Measurements from ENCODE around the gene SLC6A18.

Gene SLC6A18

DNA sequence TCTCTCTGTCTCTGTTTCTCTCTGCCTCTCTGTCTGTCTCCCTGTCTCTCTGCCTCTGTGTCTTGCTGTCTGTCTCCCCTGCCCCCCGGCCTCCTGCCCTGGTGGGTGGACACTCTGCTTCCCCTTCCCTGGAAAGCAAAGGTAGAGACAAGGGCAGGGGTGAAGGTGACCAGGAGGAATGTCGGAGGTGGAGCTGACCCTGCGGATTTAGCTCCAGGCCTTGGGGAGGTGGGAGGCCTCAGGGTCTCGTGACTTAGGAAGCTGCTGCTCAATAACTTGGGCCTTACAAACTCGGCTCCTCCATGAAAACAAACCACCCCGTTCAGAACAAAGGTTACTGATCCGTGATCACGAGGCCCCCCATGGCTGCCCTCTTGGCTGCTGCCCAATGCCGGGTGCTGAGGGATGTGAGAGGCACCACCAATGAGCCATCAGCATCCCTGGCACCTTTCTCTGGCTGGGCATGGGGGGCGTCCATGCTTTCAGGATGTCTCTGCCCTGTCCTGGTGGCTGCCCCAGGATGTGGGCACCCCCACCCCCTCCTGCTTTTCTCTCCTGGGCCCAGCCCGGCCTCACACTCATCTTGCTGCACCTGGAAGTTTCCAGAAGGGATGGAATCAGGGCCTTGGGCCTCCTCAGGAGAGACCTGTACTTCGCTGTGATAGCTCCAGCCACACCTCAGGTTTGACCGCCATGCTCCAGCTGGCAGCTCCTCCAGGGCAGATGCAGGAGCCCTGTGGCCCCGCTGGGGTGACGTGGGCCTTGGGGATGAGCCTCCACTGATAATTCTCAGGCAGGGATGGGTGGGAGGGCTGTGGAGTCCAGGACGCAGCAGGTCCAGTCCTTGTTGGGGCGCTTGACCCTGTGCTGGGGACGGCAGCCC, 38.6 kb upstream of the SLC6A18 start:
- DNase-seq (ENCODE audit: low read depth) = no peak

DNA sequence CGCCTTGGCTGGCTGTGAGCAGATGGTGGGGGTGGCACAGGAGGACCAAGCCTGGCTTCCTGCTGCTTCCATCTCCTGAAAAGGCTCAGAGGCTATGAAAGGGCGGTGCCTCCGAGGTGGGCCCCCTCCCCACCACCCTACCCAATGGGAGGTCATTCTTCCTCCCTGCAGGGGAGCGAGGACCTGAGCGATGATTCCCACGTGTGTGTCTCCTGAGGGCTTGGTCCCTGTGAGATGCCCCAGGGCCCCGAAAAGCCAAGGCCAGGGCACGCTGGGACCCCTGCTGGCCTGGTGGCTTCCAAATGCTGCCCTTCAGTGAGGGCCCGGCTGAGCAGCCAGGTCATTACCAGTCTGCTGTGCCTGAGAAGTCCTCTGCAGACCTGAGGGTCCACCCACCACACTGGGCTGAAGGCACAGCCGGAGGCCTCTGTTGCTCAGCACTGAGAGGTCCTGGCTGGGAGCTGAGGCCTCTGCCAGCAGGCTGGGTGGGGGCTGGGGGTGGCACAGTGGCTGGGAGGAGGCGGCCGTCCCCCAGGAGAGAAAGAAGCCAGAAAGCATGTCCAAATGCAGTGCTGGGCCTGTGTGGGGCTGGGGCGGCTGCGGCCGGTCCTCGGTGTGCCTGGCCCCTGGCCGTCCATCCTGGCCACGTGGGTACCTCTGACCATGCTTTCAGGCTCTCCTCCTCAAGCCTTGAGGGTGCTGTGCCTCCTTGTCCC, 37.8 kb upstream of the SLC6A18 start:
- no peak for DNase-seq (ENCODE audit: low read depth)

DNA sequence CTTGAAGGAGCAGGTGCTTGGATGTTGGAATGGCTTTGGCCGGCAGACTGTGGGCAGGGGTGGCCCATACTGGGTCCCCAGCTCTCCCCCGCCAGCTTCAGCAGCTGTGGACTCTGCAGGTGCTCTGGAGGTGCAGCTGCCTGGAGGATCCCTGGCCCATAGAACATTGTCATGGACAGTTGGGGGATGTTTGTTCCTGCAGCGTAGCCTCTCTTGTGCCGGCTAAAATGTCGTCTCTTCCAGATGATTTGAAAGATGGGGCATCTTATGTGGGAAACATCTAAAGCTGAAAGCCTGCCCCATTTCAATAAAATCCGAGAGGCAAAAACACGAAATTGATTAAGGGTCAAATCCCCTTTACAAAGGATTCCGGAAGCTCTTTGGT, 37.2 kb upstream of the SLC6A18 start:
- DNase-seq (ENCODE audit: low read depth) = no peak

DNA sequence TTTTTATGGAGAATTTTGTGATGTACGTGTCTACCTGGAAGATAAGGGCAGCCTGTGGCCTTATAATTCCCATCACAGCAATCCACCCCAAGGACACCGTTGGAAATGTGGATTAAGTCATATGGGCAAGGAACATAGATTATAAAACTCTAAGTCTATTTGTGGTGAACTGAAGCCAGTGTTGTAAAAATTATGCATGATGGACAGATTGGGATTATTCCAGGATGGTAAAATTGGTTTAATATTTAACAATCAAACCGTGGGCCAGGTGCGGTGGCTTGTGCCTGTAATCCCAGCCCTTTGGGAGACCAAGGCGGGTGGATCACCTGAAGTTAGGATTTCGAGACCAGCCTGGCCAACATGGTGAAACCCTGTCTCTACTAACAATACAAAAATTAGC, 36.7 kb upstream of the SLC6A18 start:
- DNase-seq (ENCODE audit: low read depth) = no peak

DNA sequence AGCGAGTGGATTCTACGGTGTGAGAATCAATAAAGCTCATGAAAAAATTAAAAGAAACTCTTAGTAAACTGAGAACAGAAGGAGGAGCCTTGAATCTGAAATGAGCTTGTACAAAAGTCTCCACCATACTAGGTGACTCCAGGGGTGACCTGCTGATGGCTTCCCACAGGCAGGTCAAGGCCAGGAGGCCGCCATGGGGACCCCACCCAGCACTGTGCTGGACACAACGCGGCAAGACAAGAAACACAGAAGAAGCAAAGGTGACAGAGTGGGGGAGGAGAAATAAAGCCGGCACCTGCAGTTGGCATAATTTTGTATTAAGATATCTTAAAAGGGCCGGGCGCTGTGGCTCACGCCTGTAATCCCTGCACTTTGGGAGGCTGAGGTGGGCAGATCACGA, 35.9 kb upstream of the SLC6A18 start:
- no peak for DNase-seq (ENCODE audit: low read depth)

DNA sequence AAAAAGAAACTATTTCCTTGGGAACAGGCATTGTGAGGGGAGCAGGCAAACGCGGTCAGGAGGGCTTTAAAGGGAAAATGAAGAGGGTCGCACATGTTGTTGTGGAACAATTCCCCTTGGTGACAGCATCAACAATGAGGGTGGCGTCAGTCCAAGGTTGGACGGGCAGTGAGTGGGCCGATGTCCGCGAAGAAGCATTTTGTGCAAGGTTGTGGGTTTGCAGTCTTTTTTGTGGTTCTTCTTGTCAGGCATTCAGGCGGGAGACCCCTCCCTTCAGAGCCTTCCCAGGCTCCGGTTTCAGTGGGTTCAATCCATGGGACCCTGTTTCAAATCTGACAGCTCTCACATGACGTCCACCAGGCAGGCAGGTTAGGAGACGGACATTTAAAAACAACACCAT, 34.9 kb upstream of the SLC6A18 start:
- no peak for DNase-seq (ENCODE audit: low read depth)

DNA sequence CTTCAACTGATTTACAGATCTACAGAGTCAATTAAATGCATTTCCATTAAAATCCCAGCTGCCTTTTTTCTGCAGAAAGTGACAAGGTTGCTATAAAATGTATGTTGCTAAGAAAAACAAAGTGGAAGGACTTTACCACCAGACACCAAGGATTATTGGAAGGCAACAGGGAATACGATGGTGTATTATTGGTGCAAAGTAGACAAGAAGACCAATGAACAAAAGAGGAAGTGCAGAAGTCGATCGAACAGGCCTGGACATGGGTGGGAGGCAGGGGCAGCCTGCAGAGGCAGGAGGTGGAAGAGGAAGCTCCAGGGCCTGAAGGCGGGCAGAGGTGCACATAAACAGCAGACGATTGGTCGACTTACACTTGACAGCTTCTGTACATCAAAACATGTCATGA, 34.3 kb upstream of the SLC6A18 start:
- no peak for DNase-seq (ENCODE audit: low read depth)

DNA sequence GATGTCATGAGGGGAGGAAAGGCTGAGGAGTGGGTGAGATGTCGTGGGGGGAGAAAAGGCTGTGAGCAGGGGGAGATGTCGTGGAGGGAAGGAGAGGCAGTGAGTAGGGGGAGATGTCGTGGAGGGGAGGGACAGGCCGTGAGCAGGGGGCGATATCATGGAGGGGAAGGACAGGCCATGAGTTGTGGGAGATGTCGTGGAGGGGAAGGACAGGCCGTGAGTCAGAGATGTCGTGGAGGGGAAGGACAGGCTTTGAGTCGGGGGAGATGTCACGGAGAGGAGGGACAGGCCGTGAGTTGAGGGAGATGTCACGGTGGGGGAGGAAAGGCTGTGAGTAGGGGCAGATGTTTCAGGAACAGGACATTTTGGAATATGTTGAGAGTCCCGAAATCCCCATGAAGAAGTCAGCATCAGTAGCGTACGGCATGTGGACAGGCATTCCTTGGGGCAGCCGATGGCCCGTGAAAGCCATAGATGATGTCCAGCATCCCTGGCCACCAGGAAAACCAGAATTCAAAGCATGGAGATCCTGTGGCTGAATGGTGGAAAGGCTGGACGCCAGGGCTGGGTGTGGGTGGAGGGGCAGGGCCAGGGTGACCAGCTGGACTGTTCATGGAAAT, 32.1 kb upstream of the SLC6A18 start:
- DNase-seq (ENCODE audit: low read depth) = no peak

DNA sequence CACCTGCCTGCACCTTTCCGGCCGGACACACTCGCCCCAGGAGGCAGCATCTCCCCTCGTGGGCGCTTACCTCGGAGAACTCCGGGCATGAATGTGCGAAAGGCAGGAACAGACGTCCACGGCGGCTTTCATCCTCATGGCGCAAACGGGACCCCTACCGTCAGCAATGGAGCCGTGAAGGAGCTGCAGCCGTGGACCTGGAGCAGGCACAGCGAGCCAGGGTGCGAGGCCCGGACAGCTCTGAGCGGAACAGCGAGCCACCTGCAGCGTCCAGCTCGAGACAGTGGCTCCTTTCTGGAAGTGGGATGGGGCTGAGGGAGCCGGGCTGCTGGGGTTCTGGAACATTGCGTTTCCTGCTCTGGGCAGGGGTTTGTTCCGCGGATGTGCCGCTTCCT, 31.6 kb upstream of the SLC6A18 start:
- no peak for DNase-seq (ENCODE audit: low read depth)

DNA sequence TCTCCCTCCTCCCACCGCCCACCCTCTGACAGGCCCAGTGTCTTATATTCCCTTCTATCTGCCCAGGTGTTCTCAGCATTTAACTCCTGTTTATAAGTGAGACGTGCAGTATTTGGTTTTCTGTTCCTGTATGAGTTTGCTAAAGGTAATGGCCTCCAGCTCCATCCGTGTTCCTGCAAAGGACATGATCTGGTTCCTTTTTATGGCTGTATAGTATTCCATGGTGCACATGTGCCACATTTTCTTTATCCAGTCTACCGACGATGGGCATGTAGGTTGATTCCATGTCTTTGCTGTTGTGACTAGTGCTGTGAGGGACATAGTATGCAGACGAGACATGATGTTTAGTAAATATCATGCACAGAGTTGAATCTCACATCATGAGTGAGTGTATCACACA, 30.8 kb upstream of the SLC6A18 start:
- DNase-seq (ENCODE audit: low read depth) = no peak

DNA sequence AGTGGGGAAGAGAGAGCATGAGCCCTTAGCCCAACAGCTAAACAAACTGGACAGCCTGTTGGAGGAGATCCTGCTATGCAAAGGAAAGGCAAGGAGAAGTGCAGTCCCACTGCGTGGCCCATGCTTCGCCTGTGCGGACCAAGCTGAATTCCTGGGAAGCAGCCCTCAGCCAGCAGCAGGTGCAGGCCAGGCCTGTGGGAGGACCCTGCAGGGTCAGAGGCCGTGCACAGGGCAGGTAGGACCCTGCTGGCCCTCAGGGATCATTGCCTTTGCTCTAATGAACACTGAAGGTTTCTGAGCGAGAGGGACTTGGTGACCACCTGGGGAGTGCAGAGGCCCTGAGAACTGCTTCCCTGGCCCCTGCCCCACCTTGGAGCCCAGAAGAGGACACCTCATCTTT, 29.7 kb upstream of the SLC6A18 start:
- DNase-seq (ENCODE audit: low read depth) = no peak

DNA sequence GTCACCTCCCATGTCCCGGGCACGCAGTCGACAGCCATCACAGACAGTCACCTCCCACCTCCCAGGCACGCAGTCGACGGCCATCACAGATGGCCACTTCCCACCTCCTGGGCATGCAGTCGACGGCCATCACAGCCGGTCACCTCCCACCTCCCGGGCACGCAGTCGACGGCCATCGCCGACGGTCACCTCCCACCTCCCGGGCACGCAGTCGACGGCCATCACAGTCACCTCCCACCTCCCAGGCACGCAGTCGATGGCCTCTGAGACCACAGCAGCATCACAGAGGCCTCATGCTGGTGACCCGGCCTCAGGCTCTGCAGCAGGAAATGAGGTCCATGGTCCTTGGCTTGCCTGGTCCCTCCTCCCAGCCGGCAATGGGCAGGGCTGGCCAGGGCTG, 29.3 kb upstream of the SLC6A18 start:
- DNase-seq (ENCODE audit: low read depth) = no peak

DNA sequence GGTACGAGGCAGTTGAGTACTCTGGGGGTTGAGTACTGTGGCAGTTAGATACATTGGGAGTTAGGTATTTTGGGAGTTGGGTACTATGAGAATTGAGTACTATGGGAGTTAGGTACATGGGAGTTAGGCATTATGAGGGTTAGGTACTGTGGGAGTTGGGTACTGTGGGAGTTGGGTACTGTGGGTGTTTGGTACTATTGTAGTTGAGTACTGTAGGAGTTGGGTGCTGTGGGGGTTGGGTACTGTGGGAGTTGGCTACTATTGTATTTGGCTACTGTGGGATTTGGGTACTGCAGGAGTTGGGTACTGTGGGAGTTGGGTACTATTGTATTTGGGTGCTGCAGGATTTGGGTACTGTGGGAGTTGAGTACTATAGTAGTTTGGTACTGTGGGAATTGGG, 28.6 kb upstream of the SLC6A18 start:
- DNase-seq (ENCODE audit: low read depth) = no peak

DNA sequence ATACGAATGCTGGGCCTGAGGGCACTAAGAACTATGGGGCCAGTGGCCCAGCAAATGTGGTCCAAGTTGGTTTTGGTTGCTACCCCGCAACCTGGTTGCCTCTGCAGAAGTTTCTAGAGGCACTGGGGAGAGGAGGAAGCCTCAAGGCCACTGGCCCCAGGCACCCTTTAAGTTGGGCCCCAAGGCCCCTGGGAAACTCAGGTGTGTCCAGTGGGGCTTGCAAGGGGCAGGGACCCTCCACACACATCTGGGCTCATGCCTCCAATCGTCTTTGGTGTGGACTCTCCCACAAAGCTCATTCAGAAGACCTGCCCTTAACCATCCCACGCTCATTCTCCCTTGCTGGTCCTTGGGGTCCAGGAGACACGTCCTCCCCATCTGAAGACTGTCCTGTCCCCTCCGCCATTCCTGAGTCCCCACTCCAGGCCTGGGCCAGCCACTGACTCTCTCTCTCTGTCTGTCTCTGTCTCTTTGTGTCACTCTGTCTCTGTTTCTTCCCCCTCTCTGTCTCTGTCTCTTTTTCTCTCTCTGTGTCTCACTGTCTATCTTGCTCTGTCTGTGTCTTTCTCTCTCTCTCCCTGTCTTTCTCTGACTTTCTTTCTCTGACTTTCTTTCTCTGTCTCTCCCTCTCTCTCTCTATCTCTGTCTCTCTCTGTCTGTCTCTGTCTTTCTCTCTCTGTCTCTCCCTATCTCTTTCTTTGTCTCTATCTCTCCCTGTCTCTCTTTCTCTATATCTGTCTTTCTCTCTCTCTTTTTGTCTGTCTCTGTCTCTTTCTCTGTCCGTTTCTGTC, 27.1 kb upstream of the SLC6A18 start:
- no peak for DNase-seq (ENCODE audit: low read depth)

DNA sequence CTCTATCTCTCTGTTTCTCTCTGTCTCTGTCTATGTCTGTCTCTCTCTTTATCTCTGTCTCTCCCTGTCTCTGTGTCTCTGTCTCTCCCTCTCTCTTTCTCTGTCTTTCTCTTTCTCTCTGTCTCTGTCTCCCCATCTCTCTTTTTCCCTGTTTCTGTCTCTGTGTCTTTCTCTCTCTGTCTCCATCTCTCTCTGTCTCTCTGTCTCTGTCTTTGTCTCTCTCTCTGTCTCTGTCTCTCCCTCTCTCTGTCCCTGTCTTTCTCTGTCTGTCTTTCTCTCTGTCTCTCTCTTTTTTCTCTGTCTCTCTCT, 25.9 kb upstream of the SLC6A18 start:
- no peak for DNase-seq (ENCODE audit: low read depth)

DNA sequence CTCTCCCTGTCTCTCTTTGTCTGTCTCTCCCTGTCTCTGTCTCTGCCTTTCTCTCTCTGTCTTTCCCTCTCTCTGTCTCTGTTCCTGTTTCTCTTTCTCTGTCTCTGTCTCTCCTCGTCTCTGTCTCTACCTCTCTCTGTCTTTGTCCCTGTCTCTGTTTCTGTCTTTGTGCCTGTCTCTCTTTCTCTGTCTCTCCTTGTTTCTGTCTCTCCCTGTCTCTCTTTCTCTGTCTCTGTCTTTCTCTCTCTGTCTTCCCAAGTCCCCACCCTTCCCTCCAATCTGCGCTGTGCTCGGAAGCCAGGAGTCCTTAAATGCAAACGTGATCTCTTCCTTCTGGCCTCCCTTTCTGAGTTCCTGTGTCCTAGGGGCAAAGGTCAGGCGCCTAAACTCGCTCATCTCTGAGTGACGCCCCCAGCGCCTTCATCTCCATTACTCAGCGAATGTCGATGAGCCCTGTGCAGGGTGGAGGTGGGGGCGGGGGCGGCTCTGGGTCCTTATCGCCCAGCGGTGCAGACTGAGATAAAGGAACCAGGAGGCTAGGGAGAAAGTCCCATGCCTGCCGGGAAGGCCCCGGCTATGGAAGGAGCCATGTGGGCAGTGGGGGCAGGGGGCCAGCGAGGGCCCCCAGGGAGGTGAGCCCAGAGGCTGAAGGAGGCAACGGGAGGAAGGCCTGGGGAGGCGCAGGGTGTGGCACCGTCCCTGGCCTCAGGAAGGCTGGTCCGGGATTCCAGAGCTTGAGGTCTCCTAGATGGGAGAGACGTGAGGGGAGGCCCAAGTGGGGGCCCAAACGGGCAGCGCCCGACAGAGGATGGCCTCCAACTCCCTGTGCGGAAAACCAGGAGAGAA, 25.3 kb upstream of the SLC6A18 start:
- no peak for DNase-seq (ENCODE audit: low read depth)

DNA sequence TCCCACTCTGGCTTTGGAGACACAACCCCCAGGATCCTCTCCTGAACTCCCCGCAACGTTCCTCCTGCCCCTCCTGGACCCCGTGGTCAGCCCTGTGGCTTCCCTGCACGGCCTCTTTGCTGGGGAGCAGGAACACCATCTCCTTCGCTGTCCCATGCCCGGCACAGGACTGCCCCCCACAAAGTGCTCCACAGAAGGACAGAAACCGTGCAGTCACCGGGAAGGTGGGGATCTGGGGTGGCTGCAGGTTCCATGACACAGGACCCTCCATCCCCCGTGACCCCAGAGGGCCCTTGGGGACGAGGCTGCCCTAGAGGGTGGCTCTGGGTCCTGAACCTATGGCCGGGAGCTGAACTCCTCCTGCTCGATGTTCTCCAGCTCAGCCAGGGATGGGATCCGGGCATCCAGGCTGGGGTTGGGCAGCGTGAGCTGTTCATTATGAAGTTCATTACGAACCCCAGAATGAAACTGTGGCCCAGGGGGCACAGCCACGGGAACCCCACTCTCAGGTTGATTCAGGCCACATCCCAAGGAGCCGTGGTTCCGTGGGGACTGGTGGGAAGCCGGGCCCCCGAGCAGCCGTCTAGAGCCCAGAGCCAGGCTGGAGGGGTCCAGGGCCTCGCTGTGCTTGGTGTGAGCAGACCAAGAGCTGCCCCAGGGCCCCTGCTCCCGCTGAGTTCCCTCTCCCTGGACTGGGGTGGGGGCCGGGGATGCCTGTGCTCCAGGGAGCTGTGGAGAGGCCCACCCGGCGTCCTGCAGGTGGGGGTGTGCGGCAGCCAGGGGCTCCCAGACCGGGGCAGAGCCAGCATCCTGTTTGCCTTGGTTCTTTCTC, 24.5 kb upstream of the SLC6A18 start:
- no peak for DNase-seq (ENCODE audit: low read depth)

DNA sequence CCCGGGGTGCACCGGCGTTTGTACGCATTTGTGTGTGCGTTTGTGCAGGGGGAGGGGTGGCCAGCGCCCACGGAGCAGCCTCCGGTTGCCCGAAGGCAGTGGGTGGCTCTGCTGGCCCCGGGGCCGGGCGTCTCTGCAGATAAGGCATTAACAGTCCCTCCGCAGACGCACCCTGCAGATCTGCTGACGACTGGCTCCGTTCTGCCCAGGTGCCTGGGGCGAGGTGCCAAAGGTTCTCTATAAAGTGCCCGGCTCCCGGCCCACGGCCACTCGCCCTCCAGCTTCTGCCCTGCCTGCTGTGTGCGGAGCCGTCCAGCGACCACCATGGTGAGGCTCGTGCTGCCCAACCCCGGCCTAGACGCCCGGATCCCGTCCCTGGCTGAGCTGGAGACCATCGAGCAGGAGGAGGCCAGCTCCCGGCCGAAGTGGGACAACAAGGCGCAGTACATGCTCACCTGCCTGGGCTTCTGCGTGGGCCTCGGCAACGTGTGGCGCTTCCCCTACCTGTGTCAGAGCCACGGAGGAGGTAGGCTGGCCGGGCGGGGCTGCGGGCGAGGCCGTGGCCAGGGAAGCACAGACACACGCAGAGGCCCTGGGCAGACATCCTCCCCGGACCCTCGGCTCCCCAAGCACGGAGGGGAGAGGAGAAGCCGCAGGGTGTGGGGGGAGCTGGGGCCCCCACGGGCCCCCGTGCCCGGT, 23.7 kb upstream of the SLC6A18 start, which contains the start of gene SLC6A19:
TSS of gene SLC6A19 (plus strand) at position 269 of the 699 bp plus-strand sequence. CDS start at position 325, 56 bp downstream.
- DNase-seq (ENCODE audit: low read depth) = no peak

DNA sequence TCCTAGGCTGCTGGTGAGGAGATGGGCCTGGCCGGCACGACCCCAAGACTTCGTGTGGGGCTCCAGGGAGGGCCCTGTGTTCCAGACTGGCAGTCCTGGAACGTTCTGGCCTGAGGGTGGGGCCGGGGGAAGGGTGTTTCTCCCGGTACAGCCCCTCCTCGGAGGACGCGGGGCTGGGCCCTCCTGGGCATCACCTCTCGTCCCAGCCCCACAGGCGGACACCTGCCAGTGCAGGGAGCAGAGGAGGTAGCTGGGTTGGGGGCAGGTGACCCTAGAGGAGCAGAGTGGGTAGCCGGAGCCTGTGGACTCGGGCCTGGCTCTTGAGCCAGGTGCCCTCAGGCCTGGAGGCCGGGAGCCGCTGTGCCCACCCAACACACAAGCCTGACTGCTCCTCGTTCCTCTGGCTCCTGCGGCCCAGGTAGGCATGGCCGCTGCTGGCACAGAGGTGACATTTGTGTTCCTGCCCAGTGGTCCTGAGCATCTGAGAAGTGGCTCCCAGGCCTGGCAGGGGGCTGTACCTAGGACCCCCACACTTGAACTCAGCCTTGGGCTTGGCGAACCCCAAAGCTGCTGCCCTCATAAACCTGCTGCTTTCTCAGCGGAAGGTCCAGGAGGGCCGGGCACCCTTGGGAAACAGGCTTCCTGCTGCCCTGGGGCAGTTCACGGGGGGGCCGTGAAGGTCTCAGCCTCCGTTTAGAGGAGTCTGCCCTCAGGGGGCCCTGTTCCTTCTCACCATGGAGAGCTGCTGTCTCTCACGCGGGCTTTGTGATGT, 23.0 kb upstream of the SLC6A18 start:
- no peak for DNase-seq (ENCODE audit: low read depth)
